ENCODE data around the gene ANKRD60. TPM values are rescaled to one million over a fixed set of nuclear protein-coding genes. Genes with fewer than 3 reads are reported as not detected.

Gene ANKRD60
- total and polyA plus RNA-seq, 2 experiments from 2014 or later, result not detected

DNA sequence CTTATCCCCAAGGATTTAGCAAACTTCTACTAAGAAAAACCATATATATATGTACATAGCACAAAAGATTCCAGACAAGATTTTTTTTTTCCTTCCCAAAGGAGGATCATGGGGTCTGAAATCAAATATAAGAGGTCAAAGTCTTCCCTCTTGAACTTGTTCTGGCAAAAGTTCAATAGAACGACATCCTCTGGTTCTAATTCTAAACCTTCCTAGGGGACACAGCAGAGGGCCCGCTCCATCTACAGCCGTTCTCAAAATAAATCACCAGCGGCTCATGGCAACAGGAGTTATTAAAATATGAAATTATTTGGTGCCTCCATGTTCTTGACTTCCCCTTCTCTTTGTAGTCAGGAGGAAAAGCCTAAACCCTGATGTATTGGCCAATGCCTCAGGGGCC lies 29.0 kb downstream of the ANKRD60 start:
- Histone ChIP-seq H3K4me2 (no peak overlapping the region), H3K36me3 (replicated peaks; ENCODE audit: insufficient read depth, low read depth) (no peaks in the 10 kb centered on the region), H3K9me3 (ENCODE audit: low read depth) (no peaks in the 10 kb centered on the region), H3K9me2 (replicated peaks; ENCODE audit: insufficient read depth) (no peaks in the 10 kb centered on the region), H3K4me3 (no peak overlapping the region), H3K79me2 (no peaks in the 10 kb centered on the region), H3K4me1 (ENCODE audit: insufficient read depth) (no peaks in the 10 kb centered on the region), H3K27ac (no peak overlapping the region), H2AFZ (no peak overlapping the region), H4K20me1 (ENCODE audit: insufficient read depth, poor library complexity, severe bottlenecking) (no peaks in the 10 kb centered on the region), H3K27me3 (no peaks in the 10 kb centered on the region)
- WGBS (ENCODE audit: low lambda C conversion rate, missing lambda C conversion rate), result 88% methylated on average over 4 of the region's 4 CpGs
- TF ChIP-seq, protein P1, sequence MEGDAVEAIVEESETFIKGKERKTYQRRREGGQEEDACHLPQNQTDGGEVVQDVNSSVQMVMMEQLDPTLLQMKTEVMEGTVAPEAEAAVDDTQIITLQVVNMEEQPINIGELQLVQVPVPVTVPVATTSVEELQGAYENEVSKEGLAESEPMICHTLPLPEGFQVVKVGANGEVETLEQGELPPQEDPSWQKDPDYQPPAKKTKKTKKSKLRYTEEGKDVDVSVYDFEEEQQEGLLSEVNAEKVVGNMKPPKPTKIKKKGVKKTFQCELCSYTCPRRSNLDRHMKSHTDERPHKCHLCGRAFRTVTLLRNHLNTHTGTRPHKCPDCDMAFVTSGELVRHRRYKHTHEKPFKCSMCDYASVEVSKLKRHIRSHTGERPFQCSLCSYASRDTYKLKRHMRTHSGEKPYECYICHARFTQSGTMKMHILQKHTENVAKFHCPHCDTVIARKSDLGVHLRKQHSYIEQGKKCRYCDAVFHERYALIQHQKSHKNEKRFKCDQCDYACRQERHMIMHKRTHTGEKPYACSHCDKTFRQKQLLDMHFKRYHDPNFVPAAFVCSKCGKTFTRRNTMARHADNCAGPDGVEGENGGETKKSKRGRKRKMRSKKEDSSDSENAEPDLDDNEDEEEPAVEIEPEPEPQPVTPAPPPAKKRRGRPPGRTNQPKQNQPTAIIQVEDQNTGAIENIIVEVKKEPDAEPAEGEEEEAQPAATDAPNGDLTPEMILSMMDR (IDR thresholded peaks at IDR 0.05; ENCODE audit: poor library complexity), result no peak
- no peak for TF ChIP-seq EZH2phosphoT487 (IDR thresholded peaks at IDR 0.05; ENCODE audit: low read depth, severe bottlenecking, unreplicated experiment)
- no peak for TF ChIP-seq EZH2 (IDR thresholded peaks at IDR 0.05; ENCODE audit: borderline replicate concordance)
- DNase-seq (ENCODE audit: low spot score), result no peak

DNA sequence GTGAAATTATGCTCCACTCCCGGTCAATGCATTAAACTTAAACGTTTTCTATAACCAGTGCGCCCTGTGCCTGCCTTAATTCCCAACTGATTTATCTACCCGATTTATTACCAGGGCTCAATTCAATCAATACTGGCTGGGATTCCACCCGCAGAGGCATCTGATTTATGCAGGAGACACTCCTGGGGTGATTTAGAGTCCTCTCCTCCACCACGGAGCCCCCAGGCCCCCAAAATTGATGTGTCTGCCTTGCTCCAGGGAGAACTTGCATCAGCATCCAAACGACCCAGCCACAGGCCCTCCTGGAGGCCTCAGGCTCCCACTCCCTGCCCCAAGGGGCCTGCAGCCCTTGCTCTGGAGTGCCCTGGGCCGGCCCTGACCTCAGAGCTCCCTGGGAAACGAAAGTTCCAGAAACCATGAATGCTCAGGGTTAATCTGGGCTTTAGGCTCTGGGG lies 29.5 kb downstream of the ANKRD60 start:
- H3K4me1 ChIP-seq (ENCODE audit: insufficient read depth), result no peaks in the 10 kb centered on the region
- no peaks in the 10 kb centered on the region for H3K27me3 ChIP-seq
- H3K9me3 ChIP-seq (ENCODE audit: low read depth), result no peaks in the 10 kb centered on the region
- no peak overlapping the region for H3K4me3 ChIP-seq
- WGBS (ENCODE audit: low lambda C conversion rate, missing lambda C conversion rate), result 74% methylated on average over 9 of the region's 9 CpGs
- H3K79me2 ChIP-seq, result no peaks in the 10 kb centered on the region
- DNase-seq (ENCODE audit: low spot score), result no peak
- no peak overlapping the region for H3K4me2 ChIP-seq
- TF ChIP-seq EZH2 (IDR thresholded peaks at IDR 0.05; ENCODE audit: borderline replicate concordance), result no peak
- no peak for TF ChIP-seq EZH2phosphoT487 (IDR thresholded peaks at IDR 0.05; ENCODE audit: low read depth, severe bottlenecking, unreplicated experiment)
- TF ChIP-seq, protein P1 (IDR thresholded peaks at IDR 0.05; ENCODE audit: poor library complexity), result no peak
- no peaks in the 10 kb centered on the region for H3K36me3 ChIP-seq (replicated peaks; ENCODE audit: insufficient read depth, low read depth)
- no peak overlapping the region for H2AFZ ChIP-seq
- H4K20me1 ChIP-seq (ENCODE audit: insufficient read depth, poor library complexity, severe bottlenecking), result no peaks in the 10 kb centered on the region
- H3K9me2 ChIP-seq (replicated peaks; ENCODE audit: insufficient read depth), result no peaks in the 10 kb centered on the region
- H3K27ac ChIP-seq, result no peak overlapping the region

DNA sequence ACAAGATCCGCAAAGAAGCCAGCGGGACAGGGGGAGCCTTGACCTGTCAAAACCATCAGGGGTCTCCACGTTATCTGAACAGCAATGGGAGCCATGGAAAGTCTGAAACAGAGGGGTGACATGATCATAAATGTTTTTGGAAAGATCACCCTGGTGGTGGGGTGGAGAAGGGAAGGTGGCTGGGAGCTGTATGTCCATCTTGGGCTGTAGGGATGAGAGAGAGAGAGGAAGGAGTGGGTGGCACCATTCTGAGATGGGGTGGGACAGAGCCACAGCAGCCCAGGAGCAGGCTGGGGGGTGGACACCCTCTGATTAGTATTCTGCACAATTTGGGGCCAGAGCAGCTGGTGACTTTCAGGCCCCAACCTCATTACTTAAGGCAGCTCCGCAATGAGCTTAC lies 30.1 kb downstream of the ANKRD60 start:
- no peaks in the 10 kb centered on the region for H3K4me1 ChIP-seq (ENCODE audit: insufficient read depth)
- no peaks in the 10 kb centered on the region for H4K20me1 ChIP-seq (ENCODE audit: insufficient read depth, poor library complexity, severe bottlenecking)
- 94% methylated on average over 4 of the region's 4 CpGs for WGBS (ENCODE audit: low lambda C conversion rate, missing lambda C conversion rate)
- H3K9me2 ChIP-seq (replicated peaks; ENCODE audit: insufficient read depth), result no peaks in the 10 kb centered on the region
- no peak overlapping the region for H2AFZ ChIP-seq
- no peaks in the 10 kb centered on the region for H3K36me3 ChIP-seq (replicated peaks; ENCODE audit: insufficient read depth, low read depth)
- H3K79me2 ChIP-seq, result no peaks in the 10 kb centered on the region
- H3K27me3 ChIP-seq, result no peaks in the 10 kb centered on the region
- TF ChIP-seq, protein P1 (IDR thresholded peaks at IDR 0.05; ENCODE audit: poor library complexity), result no peak
- no peak for TF ChIP-seq EZH2 (IDR thresholded peaks at IDR 0.05; ENCODE audit: borderline replicate concordance)
- no peak for TF ChIP-seq EZH2phosphoT487 (IDR thresholded peaks at IDR 0.05; ENCODE audit: low read depth, severe bottlenecking, unreplicated experiment)
- H3K27ac ChIP-seq, result no peak overlapping the region
- H3K4me3 ChIP-seq, result no peak overlapping the region
- no peak for DNase-seq (ENCODE audit: low spot score)
- no peak overlapping the region for H3K4me2 ChIP-seq
- H3K9me3 ChIP-seq (ENCODE audit: low read depth), result no peaks in the 10 kb centered on the region

DNA sequence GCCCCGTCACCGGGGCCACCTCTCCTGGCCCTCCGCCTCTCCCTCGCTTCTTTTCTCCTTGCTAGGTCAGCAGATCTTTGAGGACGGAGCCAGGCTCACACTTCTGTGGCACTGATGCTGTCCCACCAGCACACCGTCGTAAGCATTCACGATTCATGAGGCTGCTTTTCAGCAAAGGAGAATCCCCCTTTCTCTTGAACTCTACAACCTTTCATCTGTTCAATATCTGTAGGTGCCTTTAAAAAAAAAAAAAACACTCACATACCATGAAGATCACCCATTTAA lies 31.3 kb downstream of the ANKRD60 start:
- no peaks in the 10 kb centered on the region for H3K4me1 ChIP-seq (ENCODE audit: insufficient read depth)
- no peaks in the 10 kb centered on the region for H3K9me2 ChIP-seq (replicated peaks; ENCODE audit: insufficient read depth)
- no peak overlapping the region for H3K4me2 ChIP-seq
- H4K20me1 ChIP-seq (ENCODE audit: insufficient read depth, poor library complexity, severe bottlenecking), result no peaks in the 10 kb centered on the region
- no peaks in the 10 kb centered on the region for H3K27me3 ChIP-seq
- no peak for DNase-seq (ENCODE audit: low spot score)
- TF ChIP-seq, protein P1 (IDR thresholded peaks at IDR 0.05; ENCODE audit: poor library complexity), result no peak
- TF ChIP-seq EZH2 (IDR thresholded peaks at IDR 0.05; ENCODE audit: borderline replicate concordance), result no peak
- no peak for TF ChIP-seq EZH2phosphoT487 (IDR thresholded peaks at IDR 0.05; ENCODE audit: low read depth, severe bottlenecking, unreplicated experiment)
- WGBS (ENCODE audit: low lambda C conversion rate, missing lambda C conversion rate), result 93% methylated on average over 8 of the region's 8 CpGs
- no peaks in the 10 kb centered on the region for H3K36me3 ChIP-seq (replicated peaks; ENCODE audit: insufficient read depth, low read depth)
- H3K27ac ChIP-seq, result no peak overlapping the region
- no peak overlapping the region for H3K4me3 ChIP-seq
- no peaks in the 10 kb centered on the region for H3K9me3 ChIP-seq (ENCODE audit: low read depth)
- H3K79me2 ChIP-seq, result no peaks in the 10 kb centered on the region
- H2AFZ ChIP-seq, result no peak overlapping the region
